CMK (cell line): ENCODE results near the gene CFAP44.
"Not testable (repeated sequence)": the region's sequence is repeated elsewhere in the genome, so short reads cannot be mapped to it uniquely, and the experiment has no call there.

Experiments used
- DNase-seq: peaks from one replicate; pipeline ENCODE4 v3.0.0-alpha.2; 2010; ENCODE audit warnings: low read depth

CFAP44 gene

GRCh38 chr3:113441051-113441770, at the start of gene CFAP44:
Gene CFAP44 (minus strand): TSS chr3:113441493. CDS start chr3:113433664, 7,829 bp downstream.
- DNase-seq, result no peak

GRCh38 chr3:113485161-113485609, 43.9 kb upstream of the CFAP44 start:
- DNase-seq, result no peak

GRCh38 chr3:113468539-113468938, 27.2 kb upstream of the CFAP44 start:
- no peak for DNase-seq

GRCh38 chr3:113461488-113461887, 20.2 kb upstream of the CFAP44 start:
- DNase-seq, result no peak

- DNase-seq, result not testable (repeated sequence)
Observed at GRCh38 chr3:113458554-113458953, 17.3 kb upstream of the CFAP44 start.

GRCh38 chr3:113455446-113455845, 14.2 kb upstream of the CFAP44 start:
- no peak for DNase-seq

GRCh38 chr3:113454630-113455029, 13.3 kb upstream of the CFAP44 start:
- peak; percentile 63 for DNase-seq

- peak; percentile 44 for DNase-seq
Observed at GRCh38 chr3:113454057-113454456, 12.8 kb upstream of the CFAP44 start.

- peak; percentile 35 for DNase-seq
Observed at GRCh38 chr3:113450911-113451310, 9.6 kb upstream of the CFAP44 start.

GRCh38 chr3:113439606-113440005, 1.7 kb downstream of the CFAP44 start:
- DNase-seq, result no peak

- no peak for DNase-seq
Observed at GRCh38 chr3:113438224-113438623, 3.1 kb downstream of the CFAP44 start.

GRCh38 chr3:113437411-113437810, 3.9 kb downstream of the CFAP44 start:
- no peak for DNase-seq

- no peak for DNase-seq
Observed at GRCh38 chr3:113436809-113437208, 4.5 kb downstream of the CFAP44 start.

GRCh38 chr3:113431811-113432210, 9.5 kb downstream of the CFAP44 start:
- DNase-seq, result no peak

GRCh38 chr3:113428581-113428980, 12.7 kb downstream of the CFAP44 start:
- DNase-seq, result no peak

- no peak for DNase-seq
Observed at GRCh38 chr3:113423699-113424098, 17.6 kb downstream of the CFAP44 start.

- DNase-seq, result no peak
Observed at GRCh38 chr3:113421082-113421481, 20.2 kb downstream of the CFAP44 start.

GRCh38 chr3:113409676-113410075, 31.6 kb downstream of the CFAP44 start:
- no peak for DNase-seq

- no peak for DNase-seq
Observed at GRCh38 chr3:113405180-113405579, 36.1 kb downstream of the CFAP44 start.

- DNase-seq, result no peak
Observed at GRCh38 chr3:113404637-113405036, 36.7 kb downstream of the CFAP44 start.
